Activated CD4-positive, alpha-beta memory T cell treated with anti-CD3 and anti-CD28 coated beads for 36 hours (primary cell): Measurements from ENCODE around the gene CCDC40. TPM values are rescaled to one million over a fixed set of nuclear protein-coding genes. Genes with fewer than 3 reads are reported as not detected.

Experiments
- CTCF ChIA-PET: fragments of 350-600 bp; sonication (Branson Sonifier 250); formaldehyde crosslinking; loops from one replicate; lab custom pipeline; 2021; ENCODE audit warnings: antibody characterized with exemption, inconsistent platforms; lab: Charles Lee
- POLR2A ChIA-PET: fragments of 350-600 bp; sonication (Branson Sonifier 250); formaldehyde crosslinking; loops from one replicate; lab custom pipeline; 2021; ENCODE audit warnings: antibody characterized with exemption; lab: Charles Lee
- DNase-seq: peaks from one replicate; pipeline ENCODE4 v3.0.0-alpha.2; 2020
- H3K27ac Mint-ChIP-seq: one replicate; pipeline ENCODE4 v1.8.0; 2021; ENCODE audit warnings: mixed read lengths
- H3K27me3 Mint-ChIP-seq: one replicate; pipeline ENCODE4 v1.8.0; 2021; ENCODE audit warnings: mixed read lengths
- H3K36me3 Mint-ChIP-seq: one replicate; pipeline ENCODE4 v1.8.0; 2021; ENCODE audit warnings: mixed read lengths
- H3K4me1 Mint-ChIP-seq: one replicate; pipeline ENCODE4 v1.8.0; 2021; ENCODE audit warnings: low read depth, mixed read lengths
- H3K4me3 Mint-ChIP-seq: one replicate; pipeline ENCODE4 v1.8.0; 2021; ENCODE audit warnings: mild to moderate bottlenecking, mixed read lengths
- H3K9me3 Mint-ChIP-seq: one replicate; pipeline ENCODE4 v1.8.0; 2021; ENCODE audit warnings: mixed read lengths
- intact Hi-C: fragments of 100-400 bp; cut with micrococcal nuclease; formaldehyde crosslinking; loops from one replicate; pipeline ENCODE4 v1.15.1; 2023
- total RNA-seq, 2 experiments: library from RNA; stranded (reverse); gene quantifications; one replicate each; pipeline ENCODE4 v1.2.3, GENCODE V29; 2021

Gene CCDC40
- total RNA-seq, 2 experiments from 2014 or later, result 0.82 to 1.00 TPM

DNA sequence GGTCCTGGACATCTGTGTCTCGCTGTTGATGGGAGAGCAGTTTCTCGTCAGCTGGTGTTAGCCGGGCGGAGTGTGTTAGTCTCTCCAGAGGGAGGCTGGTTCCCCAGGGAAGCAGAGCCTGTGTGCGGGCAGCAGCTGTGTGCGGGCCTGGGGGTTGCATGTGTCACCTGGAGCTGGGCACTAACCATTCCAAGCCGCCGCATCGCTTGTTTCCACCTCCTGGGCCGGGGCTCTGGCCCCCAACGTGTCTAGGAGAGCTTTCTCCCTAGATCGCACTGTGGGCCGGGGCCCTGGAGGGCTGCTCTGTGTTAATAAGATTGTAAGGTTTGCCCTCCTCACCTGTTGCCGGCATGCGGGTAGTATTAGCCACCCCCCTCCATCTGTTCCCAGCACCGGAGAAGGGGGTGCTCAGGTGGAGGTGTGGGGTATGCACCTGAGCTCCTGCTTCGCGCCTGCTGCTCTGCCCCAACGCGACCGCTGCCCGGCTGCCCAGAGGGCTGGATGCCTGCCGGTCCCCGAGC lies 82.9 kb downstream of the CCDC40 start:
- POLR2A ChIA-PET, result interaction anchor here (0.6 kb wide), 1 partner anchor 244 kb away, joined by 3 read pairs; no protein-coding TSS in a partner anchor
- no peak for DNase-seq
- Mint-ChIP-seq H3K9me3 (peaks cover 11% of the 10 kb centered on the region), H3K4me3 (no peak overlapping the region), H3K4me1 (peaks cover 2% of the 10 kb centered on the region), H3K36me3 (no peaks in the 10 kb centered on the region), H3K27ac (no peak overlapping the region), H3K27me3 (no peaks in the 10 kb centered on the region)
- CTCF ChIA-PET, result interaction anchor here (1.1 kb wide), 1 partner anchor 18 kb away, joined by 3 read pairs; the partner anchor contains the start of gene GAA
- intact Hi-C loops, result no loop called here

DNA sequence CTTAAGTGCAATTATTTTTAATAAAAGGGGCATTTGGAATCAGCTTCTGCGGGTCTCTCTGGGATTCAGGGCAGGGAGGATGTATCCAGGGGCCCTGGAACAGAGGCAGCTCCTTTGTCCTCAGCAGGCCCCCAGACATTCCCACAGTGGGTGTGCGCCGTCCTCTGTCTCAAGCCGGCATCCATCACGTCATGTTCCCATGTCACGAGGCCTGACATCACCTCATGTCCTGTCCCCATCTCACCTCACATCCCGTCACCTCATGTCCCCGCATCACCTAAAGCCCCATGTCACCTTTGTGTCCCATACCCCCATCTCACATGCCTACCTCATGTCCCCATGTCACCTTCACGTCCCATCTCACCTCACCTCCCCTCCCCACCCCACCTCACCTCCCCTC lies 83.4 kb downstream of the CCDC40 start:
- DNase-seq, result no peak
- intact Hi-C loops, result no loop called here
- Mint-ChIP-seq H3K9me3 (peaks cover 8% of the 10 kb centered on the region), H3K4me1 (peaks cover 2% of the 10 kb centered on the region), H3K27ac (no peak overlapping the region), H3K27me3 (no peaks in the 10 kb centered on the region), H3K4me3 (no peak overlapping the region), H3K36me3 (no peaks in the 10 kb centered on the region)
- POLR2A ChIA-PET, result no interaction called here
- CTCF ChIA-PET, result interaction anchor here (1.1 kb wide), 1 partner anchor 18 kb away, joined by 3 read pairs; the partner anchor contains the start of gene GAA

GRCh38 chr17:80122026-80122575 lies 85.7 kb downstream of the CCDC40 start:
- Mint-ChIP-seq H3K4me1 (no peaks in the 10 kb centered on the region), H3K9me3 (no peaks in the 10 kb centered on the region), H3K27me3 (peaks cover 4% of the 10 kb centered on the region), H3K27ac (no peak overlapping the region), H3K4me3 (no peak overlapping the region), H3K36me3 (no peaks in the 10 kb centered on the region)
- ChIA-PET CTCF (no interaction called here), POLR2A (no interaction called here)
- no peak for DNase-seq
- intact Hi-C loops, result no loop called here

DNA sequence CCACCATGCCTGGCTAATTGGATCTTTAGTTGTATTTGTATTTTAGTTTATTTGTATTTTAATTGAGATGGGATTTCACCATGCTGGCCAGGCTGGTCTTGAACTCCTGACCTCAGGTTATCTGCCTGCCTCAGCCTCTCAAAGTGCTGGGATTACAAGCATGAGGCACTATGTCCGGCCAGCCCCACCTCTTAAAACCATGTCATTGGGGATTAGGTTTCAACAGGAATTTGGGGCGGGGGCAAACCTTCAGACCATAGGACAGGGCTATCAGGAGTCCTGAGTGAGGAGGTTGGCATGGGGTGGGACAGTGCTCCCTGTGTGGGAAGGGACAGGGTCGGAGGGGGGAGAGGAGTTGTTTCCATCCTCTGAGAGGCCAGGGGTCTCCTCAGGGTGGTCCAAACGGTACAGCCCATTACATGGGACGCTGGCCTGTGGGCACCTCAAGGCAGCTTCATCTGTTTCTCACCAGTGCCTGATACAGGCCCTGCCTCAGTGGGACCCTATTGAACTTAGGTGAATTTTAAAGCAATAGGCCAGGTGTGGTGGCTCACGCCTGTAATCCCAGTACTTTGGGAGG lies 86.6 kb downstream of the CCDC40 start:
- no peak for DNase-seq
- H3K4me1 Mint-ChIP-seq, result no peaks in the 10 kb centered on the region
- ChIA-PET POLR2A (no interaction called here), CTCF (interaction anchor here (1.7 kb wide), 1 partner anchor 40 kb away, joined by 9 read pairs; no protein-coding TSS in a partner anchor)
- intact Hi-C loops, result no loop called here
- no peak overlapping the region for H3K4me3 Mint-ChIP-seq
- no peak overlapping the region for H3K27ac Mint-ChIP-seq
- H3K9me3 Mint-ChIP-seq, result no peaks in the 10 kb centered on the region
- H3K36me3 Mint-ChIP-seq, result no peaks in the 10 kb centered on the region
- peaks cover 6% of the 10 kb centered on the region for H3K27me3 Mint-ChIP-seq

- no peaks in the 10 kb centered on the region for H3K4me1 Mint-ChIP-seq
- intact Hi-C loops, result no loop called here
- POLR2A ChIA-PET, result no interaction called here
- H3K27ac Mint-ChIP-seq, result no peak overlapping the region
- H3K36me3 Mint-ChIP-seq, result no peaks in the 10 kb centered on the region
- H3K9me3 Mint-ChIP-seq, result no peaks in the 10 kb centered on the region
- H3K27me3 Mint-ChIP-seq, result peaks cover 6% of the 10 kb centered on the region
- DNase-seq, result no peak
- no peak overlapping the region for H3K4me3 Mint-ChIP-seq
- CTCF ChIA-PET, result interaction anchor here (0.6 to 1.7 kb wide), 2 partner anchors 22 to 41 kb away, joined by 3 to 9 read pairs; partner anchors contain the start of gene GAA
Measured at GRCh38 chr17:80123791-80124190, 87.3 kb downstream of the CCDC40 start.

DNA sequence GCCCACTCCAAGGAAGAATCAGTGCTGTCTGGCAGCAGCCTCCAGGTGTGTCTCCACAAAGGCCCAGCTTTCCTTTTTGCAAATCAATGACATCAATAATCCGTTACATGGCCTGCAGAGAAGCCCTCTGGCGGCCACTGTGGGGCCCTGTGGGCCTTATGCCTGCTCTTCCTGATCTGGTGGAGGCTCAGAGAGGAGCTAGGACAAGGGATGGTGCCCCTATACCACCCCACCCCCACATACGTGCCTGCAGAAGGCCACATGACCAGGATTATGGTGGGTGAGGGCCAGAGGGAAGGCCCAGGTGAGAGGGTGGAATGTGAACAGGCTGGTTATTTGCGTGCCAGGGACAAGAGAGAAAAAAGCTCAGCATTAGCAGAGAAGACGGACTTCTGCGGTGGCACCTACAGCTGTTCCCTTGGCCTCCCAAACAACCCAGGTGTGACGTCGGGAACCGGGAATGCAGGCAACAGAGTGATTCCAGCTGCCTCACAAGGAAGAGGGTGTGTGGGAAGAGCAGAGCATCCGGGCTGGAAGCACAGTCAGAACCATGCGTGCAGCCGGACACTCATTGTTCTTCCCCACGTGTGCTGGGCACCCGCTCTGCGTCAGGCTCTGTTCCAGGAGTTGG lies 88.0 kb downstream of the CCDC40 start:
- ChIA-PET POLR2A (no interaction called here), CTCF (interaction anchor here (1.1 to 1.7 kb wide), 2 partner anchors 23 to 42 kb away, joined by 4 to 9 read pairs; partner anchors contain the start of gene GAA)
- Mint-ChIP-seq H3K4me3 (no peak overlapping the region), H3K27me3 (peaks cover 7% of the 10 kb centered on the region), H3K27ac (no peak overlapping the region), H3K36me3 (no peaks in the 10 kb centered on the region), H3K9me3 (no peaks in the 10 kb centered on the region), H3K4me1 (no peaks in the 10 kb centered on the region)
- intact Hi-C loops, result no loop called here
- DNase-seq, result no peak

- intact Hi-C loops, result no loop called here
- Mint-ChIP-seq H3K4me3 (no peak overlapping the region), H3K36me3 (no peaks in the 10 kb centered on the region), H3K27me3 (peaks cover 7% of the 10 kb centered on the region), H3K27ac (no peak overlapping the region), H3K9me3 (no peaks in the 10 kb centered on the region), H3K4me1 (no peaks in the 10 kb centered on the region)
- ChIA-PET CTCF (interaction anchor here (3.5 kb wide), 1 partner anchor 24 kb away, joined by 17 read pairs; the partner anchor contains the start of gene GAA), POLR2A (no interaction called here)
- no peak for DNase-seq
Measured at GRCh38 chr17:80125656-80126448, 89.4 kb downstream of the CCDC40 start.

GRCh38 chr17:80126449-80126715 lies 89.9 kb downstream of the CCDC40 start:
- no peak overlapping the region for H3K4me3 Mint-ChIP-seq
- H3K27ac Mint-ChIP-seq, result no peak overlapping the region
- peaks cover 7% of the 10 kb centered on the region for H3K27me3 Mint-ChIP-seq
- intact Hi-C loops, result no loop called here
- CTCF ChIA-PET, result interaction anchor here (3.5 kb wide), 1 partner anchor 25 kb away, joined by 17 read pairs; the partner anchor contains the start of gene GAA
- H3K9me3 Mint-ChIP-seq, result no peaks in the 10 kb centered on the region
- DNase-seq, result no peak
- H3K4me1 Mint-ChIP-seq, result no peaks in the 10 kb centered on the region
- no peaks in the 10 kb centered on the region for H3K36me3 Mint-ChIP-seq
- POLR2A ChIA-PET, result no interaction called here

GRCh38 chr17:80129006-80129565 lies 92.6 kb downstream of the CCDC40 start:
- POLR2A ChIA-PET, result no interaction called here
- no peak overlapping the region for H3K4me3 Mint-ChIP-seq

GRCh38 chr17:80130992-80131391 lies 94.5 kb downstream of the CCDC40 start:
- no peak overlapping the region for H3K4me3 Mint-ChIP-seq
- H3K9me3 Mint-ChIP-seq, result no peaks in the 10 kb centered on the region
- H3K27me3 Mint-ChIP-seq, result peaks cover 6% of the 10 kb centered on the region
- ChIA-PET CTCF (no interaction called here), POLR2A (no interaction called here)
- H3K27ac Mint-ChIP-seq, result no peak overlapping the region
- no peak for DNase-seq
- peaks cover 25% of the 10 kb centered on the region for H3K36me3 Mint-ChIP-seq
- H3K4me1 Mint-ChIP-seq, result no peaks in the 10 kb centered on the region
- intact Hi-C loops, result no loop called here

More at GRCh38 chr17:80129006-80129565, 92.6 kb downstream of the CCDC40 start:
- intact Hi-C loops, result no loop called here
- DNase-seq, result no peak
- H3K9me3 Mint-ChIP-seq, result no peaks in the 10 kb centered on the region
- H3K36me3 Mint-ChIP-seq, result peaks cover 16% of the 10 kb centered on the region
- CTCF ChIA-PET, result interaction anchor here (3.5 kb wide), 1 partner anchor 28 kb away, joined by 17 read pairs; the partner anchor contains the start of gene GAA
- H3K4me1 Mint-ChIP-seq, result no peaks in the 10 kb centered on the region
- no peak overlapping the region for H3K27ac Mint-ChIP-seq
- H3K27me3 Mint-ChIP-seq, result peaks cover 7% of the 10 kb centered on the region

DNA sequence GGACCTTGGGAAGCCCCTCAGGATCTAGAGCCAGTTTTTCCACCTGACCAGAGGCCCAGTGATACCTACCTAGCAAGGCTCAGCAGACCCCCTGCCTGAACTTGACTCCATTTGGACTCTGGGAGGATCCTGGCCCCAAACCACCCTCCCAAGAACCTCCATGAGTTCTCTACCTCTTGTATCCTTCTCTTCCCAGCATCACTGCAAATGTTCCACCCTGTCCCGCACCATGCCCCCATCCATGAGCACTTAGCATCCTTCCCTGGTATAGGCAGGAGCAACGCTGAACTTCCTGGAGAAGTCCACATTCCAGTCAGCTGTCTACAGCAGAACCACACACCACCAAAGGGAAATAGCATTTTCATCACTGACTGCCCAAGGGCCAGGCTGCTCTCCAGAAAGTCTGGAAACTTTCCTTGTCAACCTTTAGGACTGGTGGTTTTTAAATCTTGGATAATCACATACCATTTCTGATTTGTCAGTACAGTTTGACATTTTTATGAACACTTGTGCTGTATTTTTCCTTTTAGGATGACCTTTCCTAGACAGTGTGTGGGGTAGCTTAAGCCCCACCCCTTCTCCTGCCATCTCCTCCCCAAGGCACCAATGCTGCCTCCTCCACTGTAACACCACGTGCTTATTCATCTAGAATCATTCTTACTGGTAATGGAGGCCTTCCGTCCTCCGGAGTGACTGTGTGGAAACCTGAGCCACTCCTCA lies 96.6 kb downstream of the CCDC40 start:
- no peak for DNase-seq
- ChIA-PET CTCF (no interaction called here), POLR2A (interaction anchor here (0.9 kb wide), 1 partner anchor 13 kb away, joined by 5 read pairs; no protein-coding TSS in a partner anchor)
- intact Hi-C loops, result no loop called here
- no peak overlapping the region for H3K27ac Mint-ChIP-seq
- no peaks in the 10 kb centered on the region for H3K9me3 Mint-ChIP-seq
- H3K4me3 Mint-ChIP-seq, result no peak overlapping the region
- peaks cover 44% of the 10 kb centered on the region for H3K36me3 Mint-ChIP-seq
- peaks cover 1% of the 10 kb centered on the region for H3K27me3 Mint-ChIP-seq
- no peaks in the 10 kb centered on the region for H3K4me1 Mint-ChIP-seq
